ENCODE results near the gene ADM. TPM values are rescaled to one million over a fixed set of nuclear protein-coding genes. Genes with fewer than 3 reads are reported as not detected.

ADM gene
- total RNA-seq, 4 donors from 2014 or later = 8.0 to 69.1 (median 20.5) TPM

DNA sequence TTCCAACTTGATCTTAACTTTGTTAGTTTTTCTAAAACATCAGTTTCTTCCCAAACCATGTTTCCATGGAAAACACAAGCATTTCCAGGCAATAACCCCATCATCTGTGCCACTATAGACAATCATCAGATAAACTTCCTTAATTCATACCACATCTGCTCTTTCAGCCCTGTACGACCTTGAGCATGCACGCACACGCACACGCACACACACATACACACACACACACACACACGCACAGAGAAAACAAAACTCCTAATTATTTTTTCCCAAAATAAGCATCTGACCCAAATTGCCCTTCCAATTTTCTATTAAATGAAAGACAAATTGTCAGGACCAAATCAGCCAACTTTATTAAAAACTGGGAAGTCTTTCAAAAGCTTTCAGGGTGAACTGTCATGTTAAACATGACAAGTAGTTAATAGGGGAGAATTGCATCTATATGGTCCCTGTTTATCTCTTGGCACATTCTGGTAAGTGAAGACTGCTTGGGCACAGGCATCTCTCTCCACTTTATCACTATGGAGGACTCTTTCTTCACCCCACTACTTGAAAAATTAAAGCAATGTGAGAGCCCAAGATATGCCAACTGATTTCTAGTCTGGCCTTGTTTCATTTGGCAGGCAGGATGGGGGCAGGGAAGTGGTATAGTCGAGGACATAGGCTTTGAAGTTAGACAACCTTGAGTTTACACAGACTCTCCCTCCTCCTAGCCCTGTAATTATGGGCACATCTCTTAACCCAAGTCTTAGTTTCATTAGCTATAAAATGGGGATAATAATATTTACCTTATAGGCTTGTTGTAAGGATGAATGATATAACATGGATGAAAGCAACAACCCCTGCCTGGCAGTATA, 15.1 kb downstream of the ADM start:
- WGBS, 2 donors = 84 to 85% methylated on average over 6 of the region's 6 CpGs
- Histone ChIP-seq H3K27me3 (no peaks in the 10 kb centered on the region), H3K4me3 (replicated peaks in 1 of 3) (no peak overlapping the region), H3K4me1 (peaks cover 18 to 36% of the 10 kb centered on the region in 2 donors), H3K36me3 (no peaks in the 10 kb centered on the region), H3K27ac (no peak overlapping the region), H3K9me3 (no peaks in the 10 kb centered on the region)
- TF ChIP-seq, protein P1, sequence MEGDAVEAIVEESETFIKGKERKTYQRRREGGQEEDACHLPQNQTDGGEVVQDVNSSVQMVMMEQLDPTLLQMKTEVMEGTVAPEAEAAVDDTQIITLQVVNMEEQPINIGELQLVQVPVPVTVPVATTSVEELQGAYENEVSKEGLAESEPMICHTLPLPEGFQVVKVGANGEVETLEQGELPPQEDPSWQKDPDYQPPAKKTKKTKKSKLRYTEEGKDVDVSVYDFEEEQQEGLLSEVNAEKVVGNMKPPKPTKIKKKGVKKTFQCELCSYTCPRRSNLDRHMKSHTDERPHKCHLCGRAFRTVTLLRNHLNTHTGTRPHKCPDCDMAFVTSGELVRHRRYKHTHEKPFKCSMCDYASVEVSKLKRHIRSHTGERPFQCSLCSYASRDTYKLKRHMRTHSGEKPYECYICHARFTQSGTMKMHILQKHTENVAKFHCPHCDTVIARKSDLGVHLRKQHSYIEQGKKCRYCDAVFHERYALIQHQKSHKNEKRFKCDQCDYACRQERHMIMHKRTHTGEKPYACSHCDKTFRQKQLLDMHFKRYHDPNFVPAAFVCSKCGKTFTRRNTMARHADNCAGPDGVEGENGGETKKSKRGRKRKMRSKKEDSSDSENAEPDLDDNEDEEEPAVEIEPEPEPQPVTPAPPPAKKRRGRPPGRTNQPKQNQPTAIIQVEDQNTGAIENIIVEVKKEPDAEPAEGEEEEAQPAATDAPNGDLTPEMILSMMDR (IDR thresholded peaks at IDR 0.05) = no peak
- no peak for TF ChIP-seq POLR2A (IDR thresholded peaks at IDR 0.05)
- intact Hi-C loops (cut with DNase I) = loop anchor here (5.0 kb wide), 1 partner anchor 563 kb away; no protein-coding TSS in a partner anchor
- no peak for DNase-seq

DNA sequence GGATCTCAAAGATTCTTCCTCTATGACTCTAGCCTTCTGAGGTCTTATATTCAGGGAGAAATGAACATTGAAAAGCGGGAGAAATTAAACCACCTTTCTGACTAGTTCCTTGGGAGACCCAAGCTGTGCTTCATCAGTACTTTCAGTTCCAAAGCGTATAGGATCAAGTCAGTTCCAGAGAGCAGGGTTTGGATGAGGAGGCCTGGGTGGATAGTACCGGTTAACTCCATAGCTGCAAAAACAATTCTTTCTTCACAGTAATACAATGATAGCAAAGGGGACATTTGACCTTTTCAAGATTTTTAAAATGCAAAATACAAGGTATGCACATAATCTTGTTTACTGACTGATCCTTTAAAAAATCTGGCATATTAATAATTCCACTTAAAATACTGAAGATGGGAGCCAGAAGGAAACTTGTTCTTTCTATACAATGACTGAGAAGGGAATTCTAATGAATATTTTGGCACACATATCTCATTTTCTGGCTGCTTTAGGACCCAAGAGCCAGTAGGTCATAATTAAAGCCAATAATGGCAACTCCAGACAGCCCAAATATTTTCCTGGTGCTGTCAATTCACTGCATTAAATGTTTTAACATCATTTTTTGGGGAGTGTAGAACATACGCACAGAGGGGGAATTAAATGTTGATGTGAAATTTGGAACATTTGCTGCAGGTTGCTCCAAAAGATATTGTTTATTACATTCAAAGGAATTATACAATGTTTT, 16.0 kb downstream of the ADM start:
- no peak overlapping the region for H3K27ac ChIP-seq
- DNase-seq = no peak
- no peaks in the 10 kb centered on the region for H3K9me3 ChIP-seq
- H3K27me3 ChIP-seq = no peaks in the 10 kb centered on the region
- intact Hi-C loops (cut with DNase I) = loop anchor here (5.0 kb wide), 1 partner anchor 564 kb away; no protein-coding TSS in a partner anchor
- TF ChIP-seq POLR2A (IDR thresholded peaks at IDR 0.05) = no peak
- TF ChIP-seq, protein P1 (IDR thresholded peaks at IDR 0.05) = no peak
- peaks cover 18 to 34% of the 10 kb centered on the region in 2 donors for H3K4me1 ChIP-seq
- no peaks in the 10 kb centered on the region for H3K36me3 ChIP-seq
- H3K4me3 ChIP-seq (replicated peaks in 1 of 3) = no peak overlapping the region
- WGBS, 2 donors = 90 to 91% methylated on average over 4 of the region's 4 CpGs

GRCh38 chr11:10322401-10322800, 17.5 kb downstream of the ADM start:
- intact Hi-C loops (cut with DNase I) = loop anchor here (5.0 kb wide), 1 partner anchor 565 kb away; no protein-coding TSS in a partner anchor
- Histone ChIP-seq H3K36me3 (no peaks in the 10 kb centered on the region), H3K9me3 (no peaks in the 10 kb centered on the region), H3K27ac (peak overlapping the region in 2 of 3 donors; percentile 28 to 44), H3K27me3 (no peaks in the 10 kb centered on the region), H3K4me1 (peaks cover 14 to 34% of the 10 kb centered on the region in 2 donors), H3K4me3 (replicated peaks in 1 of 3) (no peak overlapping the region)
- TF ChIP-seq, protein P1 (IDR thresholded peaks at IDR 0.05) = no peak
- TF ChIP-seq POLR2A (IDR thresholded peaks at IDR 0.05) = no peak
- no peak for DNase-seq
- WGBS, 2 donors = 78 to 100% methylated on average over 2 of the region's 2 CpGs

GRCh38 chr11:10322830-10323792, 18.2 kb downstream of the ADM start:
- Histone ChIP-seq H3K4me3 (replicated peaks in 1 of 3) (no peak overlapping the region), H3K9me3 (no peaks in the 10 kb centered on the region), H3K36me3 (no peaks in the 10 kb centered on the region), H3K27me3 (no peaks in the 10 kb centered on the region), H3K4me1 (peaks cover 10 to 34% of the 10 kb centered on the region in 2 donors), H3K27ac (peak overlapping the region in 2 of 3 donors; percentile 44 to 50)
- DNase-seq = peak; percentile 41 to 46
- WGBS, 2 donors = 30 to 34% methylated on average over 8 of the region's 8 CpGs
- intact Hi-C loops (cut with DNase I) = loop anchor here (5.0 kb wide), 1 partner anchor 566 kb away; no protein-coding TSS in a partner anchor
- TF ChIP-seq, protein P1 (IDR thresholded peaks at IDR 0.05) = peak in 5 of 6 experiments; percentile 19 to 81 (median 54)
- TF ChIP-seq POLR2A (IDR thresholded peaks at IDR 0.05) = no peak

All from thyroid gland (tissue), 4 donors.